ENCODE measurements around the gene MISP. TPM values are rescaled to one million over a fixed set of nuclear protein-coding genes. Genes with fewer than 3 reads are reported as not detected.

MISP gene
- total and polyA plus RNA-seq, 2 experiments from 2014 or later, result 0.27 to 0.28 TPM

DNA sequence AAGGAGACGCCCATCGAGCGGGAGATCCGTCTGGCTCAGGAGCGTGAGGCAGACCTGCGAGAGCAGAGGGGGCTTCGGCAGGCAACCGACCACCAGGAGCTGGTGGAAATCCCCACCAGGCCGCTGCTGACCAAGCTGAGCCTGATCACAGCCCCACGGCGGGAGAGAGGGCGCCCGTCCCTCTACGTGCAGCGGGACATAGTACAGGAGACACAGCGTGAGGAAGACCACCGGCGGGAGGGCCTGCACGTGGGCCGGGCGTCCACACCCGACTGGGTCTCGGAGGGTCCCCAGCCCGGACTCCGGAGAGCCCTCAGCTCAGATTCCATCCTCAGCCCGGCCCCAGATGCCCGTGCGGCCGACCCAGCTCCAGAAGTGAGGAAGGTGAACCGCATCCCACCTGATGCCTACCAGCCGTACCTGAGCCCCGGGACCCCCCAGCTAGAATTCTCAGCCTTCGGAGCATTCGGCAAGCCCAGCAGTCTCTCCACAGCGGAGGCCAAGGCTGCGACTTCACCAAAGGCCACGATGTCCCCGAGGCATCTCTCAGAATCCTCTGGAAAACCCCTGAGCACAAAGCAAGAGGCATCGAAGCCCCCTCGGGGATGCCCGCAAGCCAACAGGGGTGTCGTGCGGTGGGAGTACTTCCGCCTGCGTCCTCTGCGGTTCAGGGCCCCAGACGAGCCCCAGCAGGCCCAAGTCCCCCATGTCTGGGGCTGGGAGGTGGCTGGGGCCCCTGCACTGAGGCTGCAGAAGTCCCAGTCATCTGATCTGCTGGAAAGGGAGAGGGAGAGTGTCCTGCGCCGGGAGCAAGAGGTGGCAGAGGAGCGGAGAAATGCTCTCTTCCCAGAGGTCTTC, 7.1 kb downstream of the MISP start (continued):
- TF ChIP-seq, protein P1, sequence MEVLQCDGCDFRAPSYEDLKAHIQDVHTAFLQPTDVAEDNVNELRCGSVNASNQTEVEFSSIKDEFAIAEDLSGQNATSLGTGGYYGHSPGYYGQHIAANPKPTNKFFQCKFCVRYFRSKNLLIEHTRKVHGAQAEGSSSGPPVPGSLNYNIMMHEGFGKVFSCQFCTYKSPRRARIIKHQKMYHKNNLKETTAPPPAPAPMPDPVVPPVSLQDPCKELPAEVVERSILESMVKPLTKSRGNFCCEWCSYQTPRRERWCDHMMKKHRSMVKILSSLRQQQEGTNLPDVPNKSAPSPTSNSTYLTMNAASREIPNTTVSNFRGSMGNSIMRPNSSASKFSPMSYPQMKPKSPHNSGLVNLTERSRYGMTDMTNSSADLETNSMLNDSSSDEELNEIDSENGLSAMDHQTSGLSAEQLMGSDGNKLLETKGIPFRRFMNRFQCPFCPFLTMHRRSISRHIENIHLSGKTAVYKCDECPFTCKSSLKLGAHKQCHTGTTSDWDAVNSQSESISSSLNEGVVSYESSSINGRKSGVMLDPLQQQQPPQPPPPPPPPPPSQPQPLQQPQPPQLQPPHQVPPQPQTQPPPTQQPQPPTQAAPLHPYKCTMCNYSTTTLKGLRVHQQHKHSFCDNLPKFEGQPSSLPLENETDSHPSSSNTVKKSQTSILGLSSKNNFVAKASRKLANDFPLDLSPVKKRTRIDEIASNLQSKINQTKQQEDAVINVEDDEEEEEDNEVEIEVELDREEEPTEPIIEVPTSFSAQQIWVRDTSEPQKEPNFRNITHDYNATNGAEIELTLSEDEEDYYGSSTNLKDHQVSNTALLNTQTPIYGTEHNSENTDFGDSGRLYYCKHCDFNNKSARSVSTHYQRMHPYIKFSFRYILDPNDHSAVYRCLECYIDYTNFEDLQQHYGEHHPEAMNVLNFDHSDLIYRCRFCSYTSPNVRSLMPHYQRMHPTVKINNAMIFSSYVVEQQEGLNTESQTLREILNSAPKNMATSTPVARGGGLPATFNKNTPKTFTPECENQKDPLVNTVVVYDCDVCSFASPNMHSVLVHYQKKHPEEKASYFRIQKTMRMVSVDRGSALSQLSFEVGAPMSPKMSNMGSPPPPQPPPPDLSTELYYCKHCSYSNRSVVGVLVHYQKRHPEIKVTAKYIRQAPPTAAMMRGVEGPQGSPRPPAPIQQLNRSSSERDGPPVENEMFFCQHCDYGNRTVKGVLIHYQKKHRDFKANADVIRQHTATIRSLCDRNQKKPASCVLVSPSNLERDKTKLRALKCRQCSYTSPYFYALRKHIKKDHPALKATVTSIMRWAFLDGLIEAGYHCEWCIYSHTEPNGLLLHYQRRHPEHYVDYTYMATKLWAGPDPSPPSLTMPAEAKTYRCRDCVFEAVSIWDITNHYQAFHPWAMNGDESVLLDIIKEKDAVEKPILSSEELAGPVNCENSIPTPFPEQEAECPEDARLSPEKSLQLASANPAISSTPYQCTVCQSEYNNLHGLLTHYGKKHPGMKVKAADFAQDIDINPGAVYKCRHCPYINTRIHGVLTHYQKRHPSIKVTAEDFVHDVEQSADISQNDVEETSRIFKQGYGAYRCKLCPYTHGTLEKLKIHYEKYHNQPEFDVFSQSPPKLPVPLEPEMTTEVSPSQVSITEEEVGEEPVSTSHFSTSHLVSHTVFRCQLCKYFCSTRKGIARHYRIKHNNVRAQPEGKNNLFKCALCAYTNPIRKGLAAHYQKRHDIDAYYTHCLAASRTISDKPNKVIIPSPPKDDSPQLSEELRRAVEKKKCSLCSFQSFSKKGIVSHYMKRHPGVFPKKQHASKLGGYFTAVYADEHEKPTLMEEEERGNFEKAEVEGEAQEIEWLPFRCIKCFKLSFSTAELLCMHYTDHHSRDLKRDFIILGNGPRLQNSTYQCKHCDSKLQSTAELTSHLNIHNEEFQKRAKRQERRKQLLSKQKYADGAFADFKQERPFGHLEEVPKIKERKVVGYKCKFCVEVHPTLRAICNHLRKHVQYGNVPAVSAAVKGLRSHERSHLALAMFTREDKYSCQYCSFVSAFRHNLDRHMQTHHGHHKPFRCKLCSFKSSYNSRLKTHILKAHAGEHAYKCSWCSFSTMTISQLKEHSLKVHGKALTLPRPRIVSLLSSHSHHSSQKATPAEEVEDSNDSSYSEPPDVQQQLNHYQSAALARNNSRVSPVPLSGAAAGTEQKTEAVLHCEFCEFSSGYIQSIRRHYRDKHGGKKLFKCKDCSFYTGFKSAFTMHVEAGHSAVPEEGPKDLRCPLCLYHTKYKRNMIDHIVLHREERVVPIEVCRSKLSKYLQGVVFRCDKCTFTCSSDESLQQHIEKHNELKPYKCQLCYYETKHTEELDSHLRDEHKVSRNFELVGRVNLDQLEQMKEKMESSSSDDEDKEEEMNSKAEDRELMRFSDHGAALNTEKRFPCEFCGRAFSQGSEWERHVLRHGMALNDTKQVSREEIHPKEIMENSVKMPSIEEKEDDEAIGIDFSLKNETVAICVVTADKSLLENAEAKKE (CRISPR knock-in tag; IDR thresholded peaks at IDR 0.05), result no peak
- TF ChIP-seq ZNF331 (CRISPR knock-in tag; IDR thresholded peaks at IDR 0.05; ENCODE audit: low read depth) (no peak), CREB1 (CRISPR knock-in tag; IDR thresholded peaks at IDR 0.05; ENCODE audit: low read depth) (no peak), JUNB (IDR thresholded peaks at IDR 0.05; ENCODE audit: unreplicated experiment) (no peak), POLR2AphosphoS5 (IDR thresholded peaks at IDR 0.05; ENCODE audit: low read depth) (no peak)

DNA sequence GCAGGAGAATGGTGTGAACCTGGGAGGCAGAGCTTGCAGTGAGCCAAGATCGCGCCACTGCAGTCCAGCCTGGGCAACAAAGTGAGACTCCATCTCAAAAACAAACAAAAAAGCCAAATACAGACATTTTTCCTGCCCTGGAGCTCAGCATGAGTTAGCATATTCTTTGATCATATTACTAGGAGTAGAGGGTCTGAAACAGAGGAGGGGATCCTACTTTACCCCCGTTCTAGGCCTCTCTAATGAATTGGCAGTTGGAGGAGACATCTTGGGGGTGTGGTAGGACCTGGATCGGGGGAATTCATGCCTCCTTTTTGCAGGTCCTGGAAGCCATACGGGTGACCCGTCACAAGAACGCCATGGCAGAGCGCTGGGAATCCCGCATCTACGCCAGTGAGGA, 12.3 kb downstream of the MISP start:
- Mint-ChIP-seq H3K27me3 (ENCODE audit: insufficient read depth, low read depth, poor library complexity) (peaks cover 11% of the 10 kb centered on the region), H3K36me3 (ENCODE audit: low read depth) (peaks cover 4% of the 10 kb centered on the region; the same call in 2 of the 3 replicates), H3K27ac (no peak overlapping the region), H3K4me1 (no peaks in the 10 kb centered on the region; the same call in 2 of the 3 replicates), H3K4me3 (no peak overlapping the region), H3K9me3 (peaks cover 20% of the 10 kb centered on the region)
- Histone ChIP-seq H3F3A (replicated peaks; ENCODE audit: low read depth) (no peaks in the 10 kb centered on the region), H3K27me3 (ENCODE audit: insufficient read depth) (no peaks in the 10 kb centered on the region), H3K27ac (ENCODE audit: low read depth) (no peak overlapping the region), H2AFZ (no peak overlapping the region), H3K4me1 (ENCODE audit: insufficient read depth) (no peaks in the 10 kb centered on the region), H3K4me2 (no peak overlapping the region), H3K36me3 (ENCODE audit: insufficient read depth) (no peaks in the 10 kb centered on the region), H3K79me2 (replicated peaks; ENCODE audit: insufficient read depth) (no peaks in the 10 kb centered on the region), H4K20me1 (replicated peaks; ENCODE audit: insufficient read depth) (no peaks in the 10 kb centered on the region), H3K4me3 (no peak overlapping the region), H3K9me2 (ENCODE audit: insufficient read depth) (no peaks in the 10 kb centered on the region)
- TF ChIP-seq, protein P2, sequence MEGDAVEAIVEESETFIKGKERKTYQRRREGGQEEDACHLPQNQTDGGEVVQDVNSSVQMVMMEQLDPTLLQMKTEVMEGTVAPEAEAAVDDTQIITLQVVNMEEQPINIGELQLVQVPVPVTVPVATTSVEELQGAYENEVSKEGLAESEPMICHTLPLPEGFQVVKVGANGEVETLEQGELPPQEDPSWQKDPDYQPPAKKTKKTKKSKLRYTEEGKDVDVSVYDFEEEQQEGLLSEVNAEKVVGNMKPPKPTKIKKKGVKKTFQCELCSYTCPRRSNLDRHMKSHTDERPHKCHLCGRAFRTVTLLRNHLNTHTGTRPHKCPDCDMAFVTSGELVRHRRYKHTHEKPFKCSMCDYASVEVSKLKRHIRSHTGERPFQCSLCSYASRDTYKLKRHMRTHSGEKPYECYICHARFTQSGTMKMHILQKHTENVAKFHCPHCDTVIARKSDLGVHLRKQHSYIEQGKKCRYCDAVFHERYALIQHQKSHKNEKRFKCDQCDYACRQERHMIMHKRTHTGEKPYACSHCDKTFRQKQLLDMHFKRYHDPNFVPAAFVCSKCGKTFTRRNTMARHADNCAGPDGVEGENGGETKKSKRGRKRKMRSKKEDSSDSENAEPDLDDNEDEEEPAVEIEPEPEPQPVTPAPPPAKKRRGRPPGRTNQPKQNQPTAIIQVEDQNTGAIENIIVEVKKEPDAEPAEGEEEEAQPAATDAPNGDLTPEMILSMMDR (conservative IDR thresholded peaks at IDR 0.05; ENCODE audit: low read depth in 2 of 2), result no peak
- TF ChIP-seq NANOG (IDR thresholded peaks at IDR 0.05; ENCODE audit: borderline replicate concordance), result no peak
- TF ChIP-seq EZH2phosphoT487 (IDR thresholded peaks at IDR 0.05; ENCODE audit: unreplicated experiment), result no peak
- TF ChIP-seq, protein P3, sequence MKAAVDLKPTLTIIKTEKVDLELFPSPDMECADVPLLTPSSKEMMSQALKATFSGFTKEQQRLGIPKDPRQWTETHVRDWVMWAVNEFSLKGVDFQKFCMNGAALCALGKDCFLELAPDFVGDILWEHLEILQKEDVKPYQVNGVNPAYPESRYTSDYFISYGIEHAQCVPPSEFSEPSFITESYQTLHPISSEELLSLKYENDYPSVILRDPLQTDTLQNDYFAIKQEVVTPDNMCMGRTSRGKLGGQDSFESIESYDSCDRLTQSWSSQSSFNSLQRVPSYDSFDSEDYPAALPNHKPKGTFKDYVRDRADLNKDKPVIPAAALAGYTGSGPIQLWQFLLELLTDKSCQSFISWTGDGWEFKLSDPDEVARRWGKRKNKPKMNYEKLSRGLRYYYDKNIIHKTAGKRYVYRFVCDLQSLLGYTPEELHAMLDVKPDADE (IDR thresholded peaks at IDR 0.05), result no peak
- TF ChIP-seq STAT1 (IDR thresholded peaks at IDR 0.05; ENCODE audit: unreplicated experiment), result no peak
- TF ChIP-seq EZH2 (IDR thresholded peaks at IDR 0.05; ENCODE audit: low read depth, unreplicated experiment), result no peak
- DNase-seq (ENCODE audit: low spot score) (no peak), ATAC-seq (no peak)
